OCI-LY3 (cell line): ENCODE data around the gene WWOX.

Experiments used
- H2AFZ ChIP-seq: fragments of 200-600, 300-600 bp; shearing (Covaris generic); 2 replicates; pipeline ENCODE4 v1.6.0; 2014; ENCODE audit warnings: antibody characterized with exemption, low read depth, low read length
- H3K27ac ChIP-seq: fragments of 200-600, 300-600 bp; sonication (generic); 2 replicates; pipeline ENCODE4 v1.5.1; 2014; ENCODE audit warnings: mild to moderate bottlenecking, low read length, moderate library complexity, mixed read lengths
- H3K27me3 ChIP-seq: fragments of 200-600, 300-600 bp; sonication (generic); 2 replicates; pipeline ENCODE4 v1.6.1; 2014; ENCODE audit warnings: low read depth, low read length, mixed read lengths
- H3K36me3 ChIP-seq: fragments of 200-600, 300-600 bp; sonication (generic); replicated peaks from 2 replicates; pipeline ENCODE3; 2014; ENCODE audit warnings: low read depth, low read length, mixed read lengths
- H3K4me1 ChIP-seq: fragments of 300-600, 200-600 bp; sonication (generic); 2 replicates; pipeline ENCODE4 v1.6.1; 2014; ENCODE audit warnings: low read length, mixed read lengths
- H3K4me2 ChIP-seq: fragments of 200-600, 300-600 bp; sonication (generic); 2 replicates; pipeline ENCODE4 v1.6.1; 2014; ENCODE audit warnings: low read length, mixed read lengths
- H3K4me3 ChIP-seq: fragments of 300-600, 200-600 bp; sonication (generic); 2 replicates; pipeline ENCODE4 v1.5.1; 2014; ENCODE audit warnings: antibody characterized with exemption, mild to moderate bottlenecking, low read length, moderate library complexity
- H3K79me2 ChIP-seq: fragments of 300-600, 200-600 bp; shearing (Covaris generic); 2 replicates; pipeline ENCODE4 v1.6.1; 2014; ENCODE audit warnings: mild to moderate bottlenecking, low read length, mixed read lengths
- H3K9ac ChIP-seq: fragments of 300-600, 200-600 bp; shearing (Covaris generic); 2 replicates; pipeline ENCODE4 v1.6.0; 2014; ENCODE audit warnings: mild to moderate bottlenecking, low read length, moderate library complexity
- H3K9me3 ChIP-seq: fragments of 200-600, 300-600 bp; shearing (Covaris generic); 2 replicates; pipeline ENCODE4 v1.6.1; 2014; ENCODE audit warnings: low read length, mixed read lengths; ENCODE audit not compliant: insufficient read depth
- H4K20me1 ChIP-seq: fragments of 200-600, 300-600 bp; sonication (generic); 2 replicates; pipeline ENCODE4 v1.6.1; 2016; ENCODE audit warnings: low read length, mixed read lengths; ENCODE audit not compliant: insufficient read depth
- CTCF ChIP-seq: fragments of 200-600, 300-600 bp; sonication (generic); IDR thresholded peaks from 2 replicates; pipeline ENCODE4 v1.5.1; 2014; ENCODE audit warnings: antibody characterized with exemption, low read length, low read depth
- EZH2phosphoT487 ChIP-seq: fragments of 200-600 bp; shearing (Covaris generic); IDR thresholded peaks from 2 replicates; pipeline ENCODE4 v1.6.1; 2018; ENCODE audit warnings: antibody characterized with exemption, mixed run types, low read depth

WWOX gene

GRCh38 chr16:78161023-78161729 is 61.7 kb downstream of the WWOX start:
- H4K20me1 ChIP-seq, result no peaks in the 10 kb centered on the region
- H2AFZ ChIP-seq, result no peak overlapping the region
- no peak overlapping the region for H3K27ac ChIP-seq
- no peaks in the 10 kb centered on the region for H3K4me1 ChIP-seq
- no peak overlapping the region for H3K9ac ChIP-seq
- H3K9me3 ChIP-seq, result no peaks in the 10 kb centered on the region
- H3K4me3 ChIP-seq, result no peak overlapping the region
- H3K36me3 ChIP-seq, result no peaks in the 10 kb centered on the region
- H3K79me2 ChIP-seq, result no peaks in the 10 kb centered on the region
- TF ChIP-seq EZH2phosphoT487 (no peak), CTCF (no peak)
- H3K4me2 ChIP-seq, result no peak overlapping the region
- H3K27me3 ChIP-seq, result no peaks in the 10 kb centered on the region

GRCh38 chr16:78163772-78164670 is 64.6 kb downstream of the WWOX start:
- Histone ChIP-seq H3K4me3 (no peak overlapping the region), H3K79me2 (no peaks in the 10 kb centered on the region), H3K4me2 (no peak overlapping the region), H4K20me1 (no peaks in the 10 kb centered on the region), H3K27me3 (no peaks in the 10 kb centered on the region), H3K4me1 (peaks cover 5% of the 10 kb centered on the region), H3K27ac (no peak overlapping the region), H3K36me3 (no peaks in the 10 kb centered on the region), H2AFZ (no peak overlapping the region), H3K9ac (no peak overlapping the region), H3K9me3 (no peaks in the 10 kb centered on the region)
- TF ChIP-seq CTCF, result no peak

- TF ChIP-seq EZH2phosphoT487 (no peak), CTCF (no peak)
Observed at GRCh38 chr16:78170494-78170933, 71.1 kb downstream of the WWOX start.

GRCh38 chr16:78175287-78175686 is 75.8 kb downstream of the WWOX start:
- no peaks in the 10 kb centered on the region for H3K36me3 ChIP-seq
- no peak overlapping the region for H3K27ac ChIP-seq

More at GRCh38 chr16:78170494-78170933, 71.1 kb downstream of the WWOX start:
- Histone ChIP-seq H3K4me3 (no peak overlapping the region), H3K4me2 (no peak overlapping the region), H3K9ac (no peak overlapping the region), H3K4me1 (peaks cover 5% of the 10 kb centered on the region), H2AFZ (no peak overlapping the region), H3K79me2 (no peaks in the 10 kb centered on the region), H3K27ac (no peak overlapping the region), H3K36me3 (no peaks in the 10 kb centered on the region), H3K9me3 (no peaks in the 10 kb centered on the region), H3K27me3 (no peaks in the 10 kb centered on the region), H4K20me1 (no peaks in the 10 kb centered on the region)

More at GRCh38 chr16:78175287-78175686, 75.8 kb downstream of the WWOX start:
- H3K9me3 ChIP-seq, result no peaks in the 10 kb centered on the region
- H4K20me1 ChIP-seq, result no peaks in the 10 kb centered on the region
- no peak overlapping the region for H3K4me3 ChIP-seq
- no peak overlapping the region for H2AFZ ChIP-seq
- no peak overlapping the region for H3K9ac ChIP-seq
- TF ChIP-seq EZH2phosphoT487, result no peak
- no peak for TF ChIP-seq CTCF
- no peaks in the 10 kb centered on the region for H3K27me3 ChIP-seq
- H3K4me2 ChIP-seq, result no peak overlapping the region
- no peaks in the 10 kb centered on the region for H3K79me2 ChIP-seq
- H3K4me1 ChIP-seq, result no peaks in the 10 kb centered on the region
